Measurements from ENCODE around the gene FUBP3. TPM values are rescaled to one million over a fixed set of nuclear protein-coding genes. Genes with fewer than 3 reads are reported as not detected.

Gene FUBP3
- polyA plus RNA-seq, 2 of the 4 experiments (the other 2 are of a cell fraction), result 43.5 to 67.7 TPM

GRCh38 chr9:130548103-130548502, 31.3 kb upstream of the FUBP3 start:
- 78% methylated on average over 6 of the region's 6 CpGs for WGBS (ENCODE audit: missing lambda C conversion rate)
- H3K4me2 ChIP-seq, result no peak overlapping the region
- H3K27ac ChIP-seq, result no peak overlapping the region
- peaks cover under 1% of the 10 kb centered on the region; the same call in 2 of the 3 replicates for H3K4me1 ChIP-seq
- TF ChIP-seq, protein P1, sequence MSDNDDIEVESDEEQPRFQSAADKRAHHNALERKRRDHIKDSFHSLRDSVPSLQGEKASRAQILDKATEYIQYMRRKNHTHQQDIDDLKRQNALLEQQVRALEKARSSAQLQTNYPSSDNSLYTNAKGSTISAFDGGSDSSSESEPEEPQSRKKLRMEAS (IDR thresholded peaks at IDR 0.05), result no peak
- TF ChIP-seq CEBPB (IDR thresholded peaks at IDR 0.05), result no peak
- TF ChIP-seq NPAS2 (CRISPR knock-in tag; IDR thresholded peaks at IDR 0.05; ENCODE audit: borderline replicate concordance), result no peak
- no peak for TF ChIP-seq NR3C1 (IDR thresholded peaks at IDR 0.05)
- TF ChIP-seq FOXS1 (CRISPR knock-in tag; IDR thresholded peaks at IDR 0.05), result no peak
- TF ChIP-seq HDAC2 (IDR thresholded peaks at IDR 0.05), result no peak
- no peak for TF ChIP-seq EP300 (IDR thresholded peaks at IDR 0.05)
- TF ChIP-seq, protein P2, sequence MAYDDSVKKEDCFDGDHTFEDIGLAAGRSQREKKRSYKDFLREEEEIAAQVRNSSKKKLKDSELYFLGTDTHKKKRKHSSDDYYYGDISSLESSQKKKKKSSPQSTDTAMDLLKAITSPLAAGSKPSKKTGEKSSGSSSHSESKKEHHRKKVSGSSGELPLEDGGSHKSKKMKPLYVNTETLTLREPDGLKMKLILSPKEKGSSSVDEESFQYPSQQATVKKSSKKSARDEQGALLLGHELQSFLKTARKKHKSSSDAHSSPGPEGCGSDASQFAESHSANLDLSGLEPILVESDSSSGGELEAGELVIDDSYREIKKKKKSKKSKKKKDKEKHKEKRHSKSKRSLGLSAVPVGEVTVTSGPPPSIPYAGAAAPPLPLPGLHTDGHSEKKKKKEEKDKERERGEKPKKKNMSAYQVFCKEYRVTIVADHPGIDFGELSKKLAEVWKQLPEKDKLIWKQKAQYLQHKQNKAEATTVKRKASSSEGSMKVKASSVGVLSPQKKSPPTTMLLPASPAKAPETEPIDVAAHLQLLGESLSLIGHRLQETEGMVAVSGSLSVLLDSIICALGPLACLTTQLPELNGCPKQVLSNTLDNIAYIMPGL (CRISPR knock-in tag; IDR thresholded peaks at IDR 0.05; ENCODE audit: borderline replicate concordance), result no peak
- no peak for TF ChIP-seq JUNB (IDR thresholded peaks at IDR 0.05)
- TF ChIP-seq MYC (IDR thresholded peaks at IDR 0.05; ENCODE audit: borderline replicate concordance, low read length), result no peak
- no peak for TF ChIP-seq POLR2A (IDR thresholded peaks at IDR 0.05; ENCODE audit: low read length)
- no peak for TF ChIP-seq JUN (IDR thresholded peaks at IDR 0.05)
- TF ChIP-seq HOXA7 (CRISPR knock-in tag; IDR thresholded peaks at IDR 0.05), result no peak
- TF ChIP-seq MAZ (IDR thresholded peaks at IDR 0.05; ENCODE audit: borderline replicate concordance, low read depth, low read length), result no peak
- POLR2A ChIA-PET, result no interaction called here
- no peak for DNase-seq (ENCODE audit: low read depth in 1 of 2, low spot score in 1 of 2)
- CTCF ChIA-PET, result interaction anchor here (0.6 kb wide), 1 partner anchor 169 kb away, joined by 3 read pairs; no protein-coding TSS in a partner anchor
- H3K9me3 ChIP-seq, result no peaks in the 10 kb centered on the region
- FAIRE-seq, result no peak
- H3K4me3 ChIP-seq, result no peak overlapping the region
- ATAC-seq, result no peak

- no peaks in the 10 kb centered on the region for H3K9me3 ChIP-seq
- FAIRE-seq (no peak), ATAC-seq (peak; percentile 59 to 76; a peak in 4 of 6 replicates), DNase-seq (ENCODE audit: low read depth in 1 of 2, low spot score in 1 of 2) (peak in 1 of 2 experiments; percentile 63)
- ChIA-PET CTCF (no interaction called here), POLR2A (no interaction called here)
- H3K27ac ChIP-seq, result no peak overlapping the region
- H3K4me3 ChIP-seq, result no peak overlapping the region
- WGBS (ENCODE audit: missing lambda C conversion rate), result 76% methylated on average over 5 of the region's 5 CpGs
- TF ChIP-seq USF2 (IDR thresholded peaks at IDR 0.05) (peak; percentile 81), CTCF (IDR thresholded peaks at IDR 0.05) (no peak)
- no peaks in the 10 kb centered on the region for H3K4me1 ChIP-seq
- no peak overlapping the region for H3K4me2 ChIP-seq
These were observed 30.2 kb upstream of the FUBP3 start for GRCh38 chr9:130549093-130549735.

- ChIA-PET POLR2A (no interaction called here), CTCF (interaction anchor here (0.5 to 1.7 kb wide), 2 partner anchors 10 to 12 kb away, joined by 3 to 5 read pairs; no protein-coding TSS in a partner anchor)
- Histone ChIP-seq H3K9me3 (peaks cover 4% of the 10 kb centered on the region; the same call in 1 of the 3 replicates), H3K4me2 (no peak overlapping the region), H3K27ac (no peak overlapping the region), H3K4me3 (no peak overlapping the region), H3K4me1 (peaks cover 6% of the 10 kb centered on the region; the same call in 2 of the 3 replicates)
- FAIRE-seq, result no peak
- no peak for DNase-seq (ENCODE audit: low read depth in 1 of 2, low spot score in 1 of 2)
- no peak for ATAC-seq
- 65% methylated on average over 5 of the region's 5 CpGs for WGBS (ENCODE audit: missing lambda C conversion rate)
- TF ChIP-seq NPAS2 (CRISPR knock-in tag; IDR thresholded peaks at IDR 0.05; ENCODE audit: borderline replicate concordance) (no peak), USF2 (IDR thresholded peaks at IDR 0.05) (no peak), POLR2AphosphoS2 (conservative IDR thresholded peaks at IDR 0.05; ENCODE audit: low read length) (no peak), HOXB5 (CRISPR knock-in tag; IDR thresholded peaks at IDR 0.05) (no peak), MAZ (IDR thresholded peaks at IDR 0.05; ENCODE audit: borderline replicate concordance, low read depth, low read length) (no peak), JUN (IDR thresholded peaks at IDR 0.05) (no peak), ZC3H11A (IDR thresholded peaks at IDR 0.05) (no peak), CHD4 (IDR thresholded peaks at IDR 0.05; ENCODE audit: borderline replicate concordance) (no peak)
- TF ChIP-seq, protein P3, sequence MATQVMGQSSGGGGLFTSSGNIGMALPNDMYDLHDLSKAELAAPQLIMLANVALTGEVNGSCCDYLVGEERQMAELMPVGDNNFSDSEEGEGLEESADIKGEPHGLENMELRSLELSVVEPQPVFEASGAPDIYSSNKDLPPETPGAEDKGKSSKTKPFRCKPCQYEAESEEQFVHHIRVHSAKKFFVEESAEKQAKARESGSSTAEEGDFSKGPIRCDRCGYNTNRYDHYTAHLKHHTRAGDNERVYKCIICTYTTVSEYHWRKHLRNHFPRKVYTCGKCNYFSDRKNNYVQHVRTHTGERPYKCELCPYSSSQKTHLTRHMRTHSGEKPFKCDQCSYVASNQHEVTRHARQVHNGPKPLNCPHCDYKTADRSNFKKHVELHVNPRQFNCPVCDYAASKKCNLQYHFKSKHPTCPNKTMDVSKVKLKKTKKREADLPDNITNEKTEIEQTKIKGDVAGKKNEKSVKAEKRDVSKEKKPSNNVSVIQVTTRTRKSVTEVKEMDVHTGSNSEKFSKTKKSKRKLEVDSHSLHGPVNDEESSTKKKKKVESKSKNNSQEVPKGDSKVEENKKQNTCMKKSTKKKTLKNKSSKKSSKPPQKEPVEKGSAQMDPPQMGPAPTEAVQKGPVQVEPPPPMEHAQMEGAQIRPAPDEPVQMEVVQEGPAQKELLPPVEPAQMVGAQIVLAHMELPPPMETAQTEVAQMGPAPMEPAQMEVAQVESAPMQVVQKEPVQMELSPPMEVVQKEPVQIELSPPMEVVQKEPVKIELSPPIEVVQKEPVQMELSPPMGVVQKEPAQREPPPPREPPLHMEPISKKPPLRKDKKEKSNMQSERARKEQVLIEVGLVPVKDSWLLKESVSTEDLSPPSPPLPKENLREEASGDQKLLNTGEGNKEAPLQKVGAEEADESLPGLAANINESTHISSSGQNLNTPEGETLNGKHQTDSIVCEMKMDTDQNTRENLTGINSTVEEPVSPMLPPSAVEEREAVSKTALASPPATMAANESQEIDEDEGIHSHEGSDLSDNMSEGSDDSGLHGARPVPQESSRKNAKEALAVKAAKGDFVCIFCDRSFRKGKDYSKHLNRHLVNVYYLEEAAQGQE (IDR thresholded peaks at IDR 0.05), result no peak
- TF ChIP-seq, protein P4, sequence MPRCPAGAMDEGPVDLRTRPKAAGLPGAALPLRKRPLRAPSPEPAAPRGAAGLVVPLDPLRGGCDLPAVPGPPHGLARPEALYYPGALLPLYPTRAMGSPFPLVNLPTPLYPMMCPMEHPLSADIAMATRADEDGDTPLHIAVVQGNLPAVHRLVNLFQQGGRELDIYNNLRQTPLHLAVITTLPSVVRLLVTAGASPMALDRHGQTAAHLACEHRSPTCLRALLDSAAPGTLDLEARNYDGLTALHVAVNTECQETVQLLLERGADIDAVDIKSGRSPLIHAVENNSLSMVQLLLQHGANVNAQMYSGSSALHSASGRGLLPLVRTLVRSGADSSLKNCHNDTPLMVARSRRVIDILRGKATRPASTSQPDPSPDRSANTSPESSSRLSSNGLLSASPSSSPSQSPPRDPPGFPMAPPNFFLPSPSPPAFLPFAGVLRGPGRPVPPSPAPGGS (IDR thresholded peaks at IDR 0.05), result no peak
These were observed 24.8 kb upstream of the FUBP3 start for GRCh38 chr9:130554606-130555005.

Measured in A549 (cell line).